G401 (cell line): Measurements from ENCODE around the gene FKBP8. TPM values are rescaled to one million over a fixed set of nuclear protein-coding genes. Genes with fewer than 3 reads are reported as not detected.
"Not testable (repeated sequence)": the region's sequence is repeated elsewhere in the genome, so short reads cannot be mapped to it uniquely, and the experiment has no call there.

Source experiments
- DNase-seq: peaks from one replicate; pipeline ENCODE4 v3.0.0-alpha.2; 2015; ENCODE audit warnings: low spot score
- in situ Hi-C: cut with HindIII; loops from 2 replicates; pipeline ENCODE4 v1.10.0; 2016; ENCODE audit warnings: low sequenced_read_pairs, mixed read lengths
- total RNA-seq: library from RNA; depleted of rRNA; stranded (reverse); fragments of >200 nt; shearing (Covaris generic); gene quantifications from 2 replicates; pipeline ENCODE4 v1.2.3, GENCODE V29; 2014

Gene FKBP8
- total RNA-seq, 1 experiment from 2014 or later: 404 TPM

DNA sequence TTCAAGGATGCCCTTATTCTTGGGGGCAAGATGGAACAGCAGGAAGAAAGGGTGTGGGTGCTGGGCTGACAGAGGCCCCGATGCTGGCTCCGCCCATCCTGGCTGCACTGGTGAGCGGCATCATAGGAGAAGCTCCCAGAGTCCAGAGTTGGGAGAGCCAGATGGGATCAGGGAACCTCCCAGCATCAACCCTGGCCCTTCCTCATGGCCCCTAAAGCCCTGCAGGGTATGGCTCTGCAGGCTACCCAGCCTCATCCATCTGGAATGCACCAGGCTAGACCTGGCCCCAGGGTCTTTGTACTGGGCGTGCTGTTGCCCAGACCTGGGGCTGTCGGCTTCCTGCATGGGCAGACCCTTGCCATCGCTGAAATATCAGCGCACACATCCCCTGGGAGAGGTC is 13.6 kb downstream of the FKBP8 start:
- DNase-seq: no peak
- in situ Hi-C loops: no loop called here

DNA sequence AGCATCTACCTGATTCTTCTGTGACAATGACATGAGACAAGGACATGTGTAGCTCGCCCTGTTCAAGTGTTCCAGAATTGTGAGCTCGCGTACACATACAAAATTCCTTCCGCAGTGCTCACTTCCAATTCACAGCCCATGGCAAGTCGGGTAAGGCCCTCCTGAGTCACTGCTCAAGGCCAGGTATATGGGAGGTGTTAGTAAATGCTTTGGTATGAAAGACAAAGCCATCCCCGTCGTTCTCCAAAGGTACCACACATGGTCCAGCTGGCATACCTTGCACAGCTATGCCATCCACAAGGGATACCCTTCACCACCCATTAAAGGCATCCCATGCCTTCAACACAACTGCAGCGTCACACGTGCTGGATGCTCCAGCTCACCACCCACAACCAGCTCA is 17.1 kb downstream of the FKBP8 start:
- no peak for DNase-seq
- in situ Hi-C loops: no loop called here

DNA sequence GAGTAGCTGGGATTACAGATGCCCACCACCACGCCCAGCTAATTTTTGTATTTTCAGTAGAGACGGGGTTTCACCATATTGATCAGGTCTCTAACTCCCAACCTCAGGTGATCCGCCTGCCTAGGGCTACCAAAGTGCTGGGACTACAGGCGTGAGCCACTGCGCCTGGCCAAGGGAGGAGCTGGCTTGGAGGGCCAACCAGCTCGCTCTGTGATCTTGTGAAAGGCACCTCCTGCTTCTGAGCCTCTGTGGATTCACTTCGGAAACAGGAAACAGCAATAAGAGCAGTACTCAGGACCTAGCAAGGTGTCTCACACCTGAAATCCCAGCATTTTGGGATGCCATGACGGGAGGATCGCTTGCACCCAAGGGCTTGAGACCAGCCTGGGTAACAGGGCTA is 19.5 kb downstream of the FKBP8 start:
- DNase-seq: no peak
- in situ Hi-C loops: no loop called here

GRCh38 chr19:18522862-18523440 is 20.4 kb downstream of the FKBP8 start:
- DNase-seq, in situ Hi-C loops: not testable (repeated sequence)

DNA sequence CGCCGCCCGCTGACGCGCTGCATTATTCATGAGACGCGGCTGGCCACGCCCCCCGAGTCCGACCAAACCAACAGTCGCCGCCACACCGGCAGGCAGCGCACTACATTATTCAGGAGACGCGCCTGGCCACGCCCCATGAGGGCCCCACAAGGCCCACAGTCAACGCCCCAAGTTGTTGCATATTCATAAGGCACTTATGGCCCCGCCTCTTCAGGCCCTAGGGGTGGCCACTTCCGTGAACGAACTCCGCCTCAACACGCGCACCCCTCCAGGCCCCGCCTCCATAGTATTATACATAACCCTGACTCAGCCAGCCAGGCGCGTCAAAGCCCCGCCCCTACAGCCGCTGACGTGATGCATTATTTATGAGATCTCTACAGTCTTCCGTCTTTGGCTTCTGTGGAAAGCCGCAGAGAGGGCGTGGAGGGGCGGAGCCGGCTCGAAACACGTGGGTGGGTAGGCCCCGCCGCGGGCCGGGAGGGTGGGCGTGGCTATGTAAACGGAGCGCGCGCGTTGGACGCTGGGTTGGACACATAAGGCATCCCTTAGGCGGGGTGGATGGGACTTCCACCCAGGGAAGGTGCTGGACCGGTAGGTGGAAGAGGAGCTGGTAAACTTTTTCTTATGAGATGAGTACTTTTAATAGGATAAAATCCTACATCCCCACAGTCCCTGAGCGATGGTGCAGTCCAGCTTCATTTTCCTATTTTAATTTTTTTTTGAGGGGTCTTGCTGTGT is 21.1 kb downstream of the FKBP8 start:
- in situ Hi-C loops: no loop called here
- peak; percentile 100 for DNase-seq

GRCh38 chr19:18521692-18522123 is 21.7 kb downstream of the FKBP8 start, which contains the start of gene ELL:
Gene ELL (minus strand): TSS chr19:18522070. CDS start chr19:18522055, 15 bp downstream.
- DNase-seq: no peak
- in situ Hi-C loops: no loop called here

DNA sequence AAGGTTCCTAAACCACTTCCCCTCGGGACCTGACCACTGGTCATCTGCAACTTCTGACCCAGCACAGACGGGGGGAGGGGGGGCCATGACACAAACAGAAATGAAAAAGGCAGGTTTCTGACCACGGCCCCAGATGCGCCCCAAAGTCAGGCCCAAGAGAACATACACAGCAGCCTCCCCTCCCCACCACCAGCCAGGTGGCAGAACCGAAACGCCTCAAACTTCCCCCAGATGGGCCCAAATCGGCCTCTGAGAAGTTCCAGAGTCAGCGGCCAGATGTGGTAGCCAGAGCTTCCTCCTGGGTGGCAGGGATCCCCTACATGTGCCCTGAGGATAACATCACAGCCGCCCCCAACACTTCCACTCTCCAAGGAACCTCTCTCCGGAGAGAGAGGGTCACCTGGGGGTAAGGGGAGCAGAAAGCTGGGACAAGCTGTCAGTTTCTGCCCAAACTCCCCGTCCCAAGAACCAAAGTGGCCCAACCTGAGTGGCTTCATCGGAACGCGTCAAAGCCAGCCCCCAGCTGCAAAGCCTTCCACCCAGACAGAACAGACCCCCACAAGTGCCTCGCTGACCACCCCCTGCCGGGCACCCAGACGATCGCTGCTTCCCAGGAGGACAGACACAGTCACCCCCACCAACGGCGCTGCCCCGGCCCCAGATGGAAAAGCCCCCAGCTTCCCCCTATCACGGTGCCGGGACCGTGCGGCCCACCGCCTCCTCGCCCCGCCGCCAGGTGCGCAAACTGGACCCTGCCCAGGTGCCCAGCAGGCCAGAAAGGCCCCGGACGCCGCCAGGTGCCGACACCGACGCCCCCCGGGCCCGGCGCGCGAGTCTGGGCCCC is 22.3 kb downstream of the FKBP8 start:
- no peak for DNase-seq
- in situ Hi-C loops: no loop called here

DNA sequence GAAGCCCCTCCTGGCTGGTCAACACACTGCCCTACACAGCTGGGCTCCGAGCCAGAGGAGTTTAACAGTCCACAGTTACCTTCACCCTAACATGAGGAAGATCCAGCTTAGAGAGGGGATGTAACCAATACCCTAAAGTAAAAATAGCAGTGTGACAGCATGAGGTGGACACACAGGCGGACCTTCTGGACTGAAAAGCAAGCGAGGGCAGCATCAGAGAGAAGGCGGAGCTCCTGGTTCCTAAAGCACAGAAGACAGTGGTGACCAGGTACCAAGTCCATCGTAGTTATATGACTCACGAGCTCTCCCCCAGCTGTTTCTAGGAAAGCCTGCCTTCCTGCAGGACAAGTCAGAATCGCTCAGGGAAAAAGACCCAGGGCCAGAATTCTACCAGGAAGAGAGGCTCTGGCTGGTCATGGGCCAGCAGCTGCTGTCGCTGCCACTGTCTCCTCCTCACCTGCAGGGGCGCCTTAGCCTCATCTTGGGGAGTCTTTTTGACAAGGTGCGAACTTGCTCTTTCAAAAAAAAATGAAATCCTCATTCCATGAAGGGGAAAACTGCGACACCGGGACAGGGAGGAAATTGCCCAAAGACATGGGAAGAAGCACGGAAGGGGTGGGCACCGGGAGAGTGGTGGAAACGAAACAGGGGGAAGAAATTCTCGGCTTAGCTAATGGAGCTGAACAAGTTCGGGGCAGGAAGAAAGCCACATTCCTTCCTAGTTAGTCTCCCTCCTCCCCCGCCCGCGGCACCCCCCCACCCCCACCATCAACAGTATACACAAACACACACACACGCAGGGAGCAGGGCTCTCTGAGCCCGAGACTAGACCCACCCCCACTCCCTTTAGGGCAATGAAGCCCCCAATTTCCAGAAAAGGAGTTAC is 23.2 kb downstream of the FKBP8 start:
- in situ Hi-C loops: no loop called here
- DNase-seq: peak; percentile 81

DNA sequence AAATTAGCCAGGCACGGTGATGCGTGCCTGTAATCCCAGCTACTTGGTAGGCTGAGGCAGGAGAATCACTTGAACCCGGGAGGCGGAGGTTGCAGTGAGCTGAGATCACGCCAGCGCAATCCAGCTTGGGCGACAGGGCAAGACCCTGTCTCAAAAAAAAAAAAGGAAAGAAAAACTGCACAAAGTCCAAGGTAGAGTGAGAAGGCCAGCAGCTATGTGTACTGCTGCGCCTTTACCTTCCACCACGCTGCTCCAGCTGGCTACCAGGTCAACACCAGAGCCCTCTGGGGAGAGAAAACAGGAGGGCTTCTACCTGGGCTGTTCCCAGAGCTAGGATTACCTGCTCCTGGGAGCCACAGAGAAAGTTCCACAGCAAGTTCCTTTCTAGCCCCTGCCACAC is 24.7 kb downstream of the FKBP8 start:
- in situ Hi-C loops: no loop called here
- DNase-seq: no peak

GRCh38 chr19:18517606-18518005 is 25.8 kb downstream of the FKBP8 start:
- in situ Hi-C loops: no loop called here
- DNase-seq: no peak

GRCh38 chr19:18515959-18516358 is 27.4 kb downstream of the FKBP8 start:
- DNase-seq: no peak

DNA sequence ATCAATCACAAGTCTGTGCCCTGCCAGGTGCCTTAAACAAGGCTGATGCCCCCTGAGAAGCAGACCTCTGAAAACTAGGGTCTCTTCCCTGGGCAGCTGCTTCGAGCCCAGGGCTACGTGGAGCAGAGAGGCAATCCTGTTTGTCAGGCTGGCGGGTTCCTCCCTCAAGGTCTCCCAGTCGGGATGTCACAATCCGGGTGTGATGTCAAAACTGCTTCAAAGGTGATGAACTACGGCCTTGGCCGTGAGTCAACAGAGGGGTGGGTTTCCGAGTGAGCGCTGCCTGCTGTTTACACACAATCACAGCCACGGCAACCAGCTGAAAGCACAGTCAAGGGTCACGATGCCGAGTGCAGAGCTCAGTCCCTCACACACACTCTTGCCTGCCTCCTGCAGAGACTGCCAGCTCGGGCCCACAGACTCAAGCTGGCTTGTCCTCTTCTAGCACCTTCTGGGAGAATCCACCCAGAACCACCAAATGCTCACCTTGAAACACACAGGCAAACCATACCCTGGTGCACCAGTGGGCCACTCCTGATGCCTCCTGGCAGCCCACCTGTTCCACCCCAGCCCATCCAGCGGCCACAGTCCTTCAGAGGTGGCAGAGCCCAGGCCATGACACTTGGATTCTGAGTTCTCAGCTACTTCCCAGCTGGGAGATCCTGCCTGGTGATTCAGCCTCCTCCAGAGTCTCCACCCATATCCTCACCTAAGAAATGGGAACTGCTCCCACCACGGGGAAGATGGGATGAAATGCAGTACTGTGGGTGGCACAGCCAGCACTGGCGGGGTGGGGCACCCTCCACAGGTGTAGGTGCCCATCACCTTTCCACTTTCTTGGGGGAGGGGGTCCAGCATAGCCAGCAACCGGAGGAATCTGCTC is 28.3 kb downstream of the FKBP8 start:
- in situ Hi-C loops: no loop called here

More at GRCh38 chr19:18515959-18516358, 27.4 kb downstream of the FKBP8 start:
- in situ Hi-C loops: no loop called here

GRCh38 chr19:18513868-18514267 is 29.5 kb downstream of the FKBP8 start:
- in situ Hi-C loops: no loop called here
- peak; percentile 72 for DNase-seq

More for the DNA sequence above, 28.3 kb downstream of the FKBP8 start:
- DNase-seq: no peak

DNA sequence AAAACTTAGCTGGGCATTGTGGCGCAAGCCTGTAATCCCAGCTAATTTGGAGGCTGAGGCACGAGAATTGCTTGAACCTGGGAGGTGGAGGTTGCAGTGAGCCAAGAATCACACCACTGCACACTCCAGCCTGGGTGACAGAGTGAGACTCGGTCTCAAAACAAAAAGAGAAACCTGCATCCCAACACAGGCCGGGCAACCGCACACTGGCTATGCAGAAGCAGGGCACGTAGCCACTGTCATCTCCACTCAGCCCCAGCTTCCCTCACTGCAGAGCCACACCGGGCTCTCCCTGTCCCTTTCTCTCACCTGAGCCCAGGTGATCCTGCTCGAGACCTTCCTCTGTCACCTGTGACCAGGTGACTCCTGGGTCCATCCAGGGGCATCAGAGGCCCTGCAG is 33.2 kb downstream of the FKBP8 start:
- in situ Hi-C loops: no loop called here
- DNase-seq: no peak

GRCh38 chr19:18508585-18508984 is 34.8 kb downstream of the FKBP8 start:
- no peak for DNase-seq
- in situ Hi-C loops: no loop called here

GRCh38 chr19:18507727-18508440 is 35.5 kb downstream of the FKBP8 start:
- in situ Hi-C loops: no loop called here
- no peak for DNase-seq

- in situ Hi-C loops: no loop called here
- DNase-seq: peak; percentile 98
These were observed 36.2 kb downstream of the FKBP8 start for GRCh38 chr19:18507021-18507726.
